Skeletal muscle tissue (tissue), 4 donors: ENCODE results near the gene BCAS3. TPM values are rescaled to one million over a fixed set of nuclear protein-coding genes. Genes with fewer than 3 reads are reported as not detected.
"Not testable (repeated sequence)": the region's sequence is repeated elsewhere in the genome, so short reads cannot be mapped to it uniquely, and the experiment has no call there.

Experiments
- H3K27ac ChIP-seq: one replicate; pipeline ENCODE4 v1.7.0; 2013; ENCODE audit warnings: mild to moderate bottlenecking, low read depth, low read length, inconsistent platforms
- H3K27me3 ChIP-seq, 3 donors: one replicate each; pipeline ENCODE4 v1.7.0; 2013; ENCODE audit warnings: low read length in 3 of 3; ENCODE audit not compliant: control insufficient read depth in 3 of 3, insufficient read depth in 3 of 3
- H3K36me3 ChIP-seq, 3 donors: one replicate each; pipeline ENCODE4 v1.7.0; 2013; ENCODE audit warnings: low read length in 3 of 3; ENCODE audit not compliant: control insufficient read depth in 3 of 3, insufficient read depth in 3 of 3
- H3K4me1 ChIP-seq, 3 donors: one replicate each; pipeline ENCODE4 v1.7.0; 2013; ENCODE audit warnings: low read length in 3 of 3, mild to moderate bottlenecking in 3 of 3; ENCODE audit not compliant: control insufficient read depth in 3 of 3, insufficient read depth in 3 of 3
- H3K4me3 ChIP-seq, 3 donors: one replicate each; pipeline ENCODE4 v1.7.0; 2013; ENCODE audit warnings: low read length in 3 of 3
- H3K9ac ChIP-seq, 3 donors: one replicate each; pipeline ENCODE4 v1.7.0; 2013; ENCODE audit warnings: low read length in 3 of 3, mild to moderate bottlenecking in 3 of 3, moderate library complexity in 2 of 3, low read depth in 1 of 3
- H3K9me3 ChIP-seq, 3 donors: one replicate each; pipeline ENCODE4 v1.7.0; 2013; ENCODE audit warnings: low read length in 3 of 3; ENCODE audit not compliant: control insufficient read depth in 3 of 3
- total RNA-seq: library from RNA; depleted of rRNA; stranded (reverse); fragments of >200 nt; gene quantifications from one replicate; pipeline ENCODE4 v1.2.3, GENCODE V29; 2014
- donor health status: Osteomylitis.

The BCAS3 gene
- total RNA-seq, 1 donor from 2014 or later, result 25.1 TPM

DNA sequence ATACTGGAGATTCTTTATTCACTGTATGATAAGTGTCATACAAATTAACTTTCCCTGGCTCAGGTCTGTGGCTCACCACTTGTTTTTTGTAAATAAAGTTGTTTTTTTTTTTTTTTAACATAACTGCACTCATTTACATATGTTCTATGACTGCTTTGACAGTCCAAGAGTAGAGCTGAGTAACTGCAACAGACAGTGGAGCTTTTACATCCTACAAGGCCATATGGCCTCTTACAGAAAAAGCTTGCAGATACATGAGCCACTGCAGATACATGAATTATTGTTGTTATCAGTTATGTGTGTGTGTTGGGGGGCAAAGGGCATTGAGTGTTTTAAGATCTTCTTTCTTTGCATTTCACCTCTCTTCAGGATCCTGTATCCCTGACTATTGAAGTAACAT lies 311.7 kb downstream of the BCAS3 start:
- H3K27ac ChIP-seq, result no peak overlapping the region

GRCh38 chr17:60989846-60990245 lies 312.2 kb downstream of the BCAS3 start:
- no peak overlapping the region for H3K4me3 ChIP-seq
- peaks cover 0 to 2% (median 0%) of the 10 kb centered on the region in 3 donors for H3K36me3 ChIP-seq
- no peak overlapping the region for H3K27ac ChIP-seq
- H3K9me3 ChIP-seq, result no peaks in the 10 kb centered on the region
- no peaks in the 10 kb centered on the region for H3K4me1 ChIP-seq
- no peak overlapping the region for H3K9ac ChIP-seq
- H3K27me3 ChIP-seq, result no peaks in the 10 kb centered on the region

More for the DNA sequence above, 311.7 kb downstream of the BCAS3 start:
- Histone ChIP-seq H3K4me1 (no peaks in the 10 kb centered on the region), H3K4me3 (no peak overlapping the region), H3K9ac (no peak overlapping the region), H3K9me3 (no peaks in the 10 kb centered on the region), H3K36me3 (peaks cover 0 to 2% (median 0%) of the 10 kb centered on the region in 3 donors), H3K27me3 (no peaks in the 10 kb centered on the region)

DNA sequence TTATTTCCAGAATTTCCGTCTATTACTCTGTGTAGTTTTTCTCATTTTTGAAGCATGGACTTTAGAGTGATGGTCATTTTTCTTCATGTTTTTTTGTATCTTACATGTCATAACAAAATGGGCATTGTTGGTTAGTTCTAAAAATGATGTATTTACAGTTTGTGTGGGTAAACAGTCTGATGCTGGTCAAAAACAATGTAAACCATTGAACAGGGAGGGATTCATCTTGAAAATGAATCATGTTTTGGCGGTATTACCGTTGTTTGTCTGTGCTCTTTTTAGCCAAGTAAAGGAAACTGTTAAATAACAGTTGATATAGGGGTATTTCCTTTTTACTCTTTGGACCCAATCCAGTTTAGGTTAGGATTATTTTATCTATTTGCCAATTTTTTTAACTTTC lies 315.8 kb downstream of the BCAS3 start:
- no peak overlapping the region for H3K4me3 ChIP-seq
- H3K36me3 ChIP-seq, result peaks cover 0 to 2% (median 0%) of the 10 kb centered on the region in 3 donors
- H3K9me3 ChIP-seq, result no peaks in the 10 kb centered on the region
- no peaks in the 10 kb centered on the region for H3K27me3 ChIP-seq
- H3K27ac ChIP-seq, result no peak overlapping the region
- no peaks in the 10 kb centered on the region for H3K4me1 ChIP-seq
- no peak overlapping the region for H3K9ac ChIP-seq

DNA sequence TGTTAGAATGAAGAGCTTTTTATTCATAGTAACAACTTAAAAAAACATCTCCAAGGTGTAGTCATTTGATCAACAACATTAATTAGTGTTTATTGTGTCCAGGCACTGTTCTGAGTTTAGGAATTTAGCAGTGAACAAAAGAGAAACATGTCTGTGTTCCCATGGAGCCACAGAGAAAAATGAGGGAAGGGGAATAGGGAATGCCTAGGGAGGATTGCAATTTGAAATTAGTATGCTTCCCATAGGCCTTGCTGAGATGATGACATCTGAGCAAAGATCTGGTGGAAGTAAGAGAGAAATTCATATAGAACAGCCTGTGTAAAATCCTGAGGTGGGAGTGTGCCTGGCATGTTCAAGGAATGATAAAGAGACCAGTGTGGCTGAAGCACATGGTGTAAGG lies 318.0 kb downstream of the BCAS3 start:
- no peaks in the 10 kb centered on the region for H3K4me1 ChIP-seq
- H3K9ac ChIP-seq, result no peak overlapping the region
- no peak overlapping the region for H3K27ac ChIP-seq
- H3K4me3 ChIP-seq, result no peak overlapping the region
- H3K9me3 ChIP-seq, result no peaks in the 10 kb centered on the region
- no peaks in the 10 kb centered on the region for H3K36me3 ChIP-seq
- H3K27me3 ChIP-seq, result no peaks in the 10 kb centered on the region

DNA sequence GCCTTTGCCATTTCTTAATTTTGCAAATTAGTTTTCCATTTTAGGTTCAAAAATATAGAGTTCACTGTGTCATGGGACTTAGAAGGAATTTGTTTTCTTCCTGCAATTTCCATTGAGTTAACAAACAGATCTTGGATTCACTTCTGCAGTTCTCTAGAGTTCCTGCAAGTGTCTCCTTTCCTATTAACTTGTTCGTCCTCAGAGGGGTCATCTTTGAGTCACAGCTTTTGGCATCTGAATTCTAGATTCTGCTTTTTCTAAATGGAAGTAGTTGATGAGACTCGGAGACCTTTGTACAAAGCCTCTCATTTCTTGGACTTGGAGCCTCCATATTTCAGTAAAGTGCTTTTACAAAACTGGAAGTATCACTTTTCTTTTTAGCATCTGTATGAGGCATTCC lies 323.3 kb downstream of the BCAS3 start:
- Histone ChIP-seq H3K27ac (no peak overlapping the region), H3K27me3 (no peaks in the 10 kb centered on the region), H3K36me3 (no peaks in the 10 kb centered on the region), H3K4me3 (no peak overlapping the region), H3K9ac (no peak overlapping the region), H3K9me3 (no peaks in the 10 kb centered on the region), H3K4me1 (no peaks in the 10 kb centered on the region)

DNA sequence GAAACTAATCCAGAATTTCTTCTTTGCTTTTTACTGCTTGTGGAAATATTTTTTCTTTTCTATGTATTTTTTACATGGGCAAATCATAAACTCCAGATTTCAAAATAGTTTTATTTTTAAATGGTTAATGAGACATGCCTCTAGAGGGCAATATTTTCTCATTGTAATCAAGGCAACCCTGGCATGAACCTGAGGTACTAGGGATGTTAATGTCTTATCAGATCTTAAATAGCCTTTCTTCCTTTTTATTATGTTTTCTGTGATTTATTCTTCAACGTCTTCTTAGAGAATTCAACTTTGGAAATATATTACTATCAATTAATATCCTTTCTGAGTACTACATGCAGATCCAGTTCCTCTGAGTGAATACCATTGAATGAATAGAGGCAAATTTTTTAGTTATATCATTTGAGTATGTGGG lies 324.7 kb downstream of the BCAS3 start:
- no peak overlapping the region for H3K27ac ChIP-seq

DNA sequence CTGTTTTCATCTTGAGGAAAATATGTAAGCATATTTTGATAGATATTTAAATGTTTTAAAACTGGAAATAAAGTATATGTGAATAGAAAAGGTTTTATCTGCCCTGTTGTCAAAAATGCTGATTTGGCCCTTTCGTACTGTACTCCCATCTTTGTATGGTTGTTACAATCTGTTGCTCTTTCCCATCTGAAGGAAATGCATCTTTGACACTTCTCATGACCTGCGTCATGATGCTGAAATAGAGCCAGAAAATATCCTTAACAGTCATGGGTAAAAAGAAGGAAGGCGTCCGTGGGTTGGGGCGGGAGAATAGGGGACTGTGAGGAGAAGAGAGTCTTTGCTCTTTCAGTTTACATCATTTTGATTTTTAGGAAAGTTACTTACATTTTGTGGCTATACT lies 327.7 kb downstream of the BCAS3 start:
- Histone ChIP-seq H3K4me1 (peaks cover 0 to 3% (median 0%) of the 10 kb centered on the region in 3 donors), H3K36me3 (no peaks in the 10 kb centered on the region), H3K27me3 (no peaks in the 10 kb centered on the region), H3K4me3 (no peak overlapping the region), H3K27ac (no peak overlapping the region), H3K9ac (no peak overlapping the region), H3K9me3 (no peaks in the 10 kb centered on the region)

More for the DNA sequence above, 324.7 kb downstream of the BCAS3 start:
- Histone ChIP-seq H3K9me3 (no peaks in the 10 kb centered on the region), H3K27me3 (no peaks in the 10 kb centered on the region), H3K9ac (no peak overlapping the region), H3K4me1 (no peaks in the 10 kb centered on the region), H3K4me3 (no peak overlapping the region), H3K36me3 (no peaks in the 10 kb centered on the region)

DNA sequence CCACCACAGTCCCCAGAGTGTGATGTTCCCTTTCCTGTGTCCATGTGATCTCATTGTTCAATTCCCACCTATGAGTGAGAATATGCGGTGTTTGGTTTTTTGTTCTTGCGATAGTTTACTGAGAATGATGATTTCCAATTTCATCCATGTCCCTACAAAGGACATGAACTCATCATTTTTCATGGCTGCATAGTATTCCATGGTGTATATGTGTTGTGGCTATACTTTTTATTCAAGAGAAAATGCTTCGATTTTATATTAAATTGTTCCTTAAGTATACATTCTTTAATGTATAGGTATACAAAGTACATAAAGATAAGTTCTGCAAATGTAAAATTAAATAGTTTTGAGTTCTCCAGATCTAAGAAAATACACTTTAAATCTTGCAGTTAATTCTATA lies 328.3 kb downstream of the BCAS3 start:
- not testable (repeated sequence) for H3K4me1 ChIP-seq, H3K4me3 ChIP-seq, H3K36me3 ChIP-seq, H3K27me3 ChIP-seq, H3K9me3 ChIP-seq, H3K27ac ChIP-seq, H3K9ac ChIP-seq

DNA sequence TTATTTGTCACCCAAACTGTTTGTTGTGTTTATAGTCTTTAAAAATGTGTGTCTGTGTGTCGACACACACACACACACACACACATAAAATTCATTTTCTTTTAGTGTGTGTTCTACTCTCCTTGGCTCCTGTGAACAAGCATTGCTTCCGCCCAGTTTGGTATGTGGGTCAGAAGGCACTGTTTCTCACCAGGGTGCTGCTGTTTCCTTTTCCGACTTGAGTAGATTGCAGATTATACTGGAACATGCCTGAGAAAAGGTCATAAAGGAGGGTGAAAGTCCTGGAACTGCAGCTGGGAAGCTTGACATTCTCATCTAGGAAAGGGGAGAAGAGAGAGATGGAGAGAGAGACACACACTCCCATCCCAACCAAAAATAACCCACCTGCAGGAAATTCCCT lies 330.3 kb downstream of the BCAS3 start:
- H3K36me3 ChIP-seq, result no peaks in the 10 kb centered on the region
- H3K4me3 ChIP-seq, result no peak overlapping the region
- H3K4me1 ChIP-seq, result peaks cover 0 to 3% (median 0%) of the 10 kb centered on the region in 3 donors
- no peak overlapping the region for H3K9ac ChIP-seq
- H3K9me3 ChIP-seq, result no peaks in the 10 kb centered on the region
- H3K27ac ChIP-seq, result no peak overlapping the region
- H3K27me3 ChIP-seq, result no peaks in the 10 kb centered on the region

GRCh38 chr17:61009663-61010062 lies 332.0 kb downstream of the BCAS3 start:
- H3K9me3 ChIP-seq, result no peaks in the 10 kb centered on the region
- H3K27me3 ChIP-seq, result no peaks in the 10 kb centered on the region
- H3K27ac ChIP-seq, result no peak overlapping the region
- H3K4me1 ChIP-seq, result peaks cover 0 to 3% (median 0%) of the 10 kb centered on the region in 3 donors
- no peak overlapping the region for H3K4me3 ChIP-seq
- H3K9ac ChIP-seq, result no peak overlapping the region
- H3K36me3 ChIP-seq, result no peaks in the 10 kb centered on the region
